DND-41 (cell line): ENCODE data around the gene C2orf74.
"Not testable (repeated sequence)": the region's sequence is repeated elsewhere in the genome, so short reads cannot be mapped to it uniquely, and the experiment has no call there.

ENCODE experiments used
- ATAC-seq: fragments of 200-7000 bp; cut with Tn5 transposase; 3 replicates; pipeline ENCODE4 v1.9.1; 2021; ENCODE audit warnings: low read depth; ENCODE audit not compliant: insufficient read depth
- DNase-seq: peaks from one replicate; pipeline ENCODE4 v3.0.0-alpha.2; 2020
- H2AFZ ChIP-seq: 2 replicates; pipeline ENCODE4 v1.6.0; 2012; ENCODE audit warnings: low read depth, low read length
- H3K27ac ChIP-seq: 2 replicates; pipeline ENCODE4 v1.5.1; 2012; ENCODE audit warnings: low read length, inconsistent platforms
- H3K27me3 ChIP-seq: fragments of 200-600 bp; sonication (generic); 2 replicates; pipeline ENCODE4 v1.6.0; 2012; ENCODE audit warnings: low read length, mild to moderate bottlenecking, inconsistent platforms; ENCODE audit not compliant: insufficient read depth, poor library complexity
- H3K36me3 ChIP-seq: 2 replicates; pipeline ENCODE4 v1.5.1; 2012; ENCODE audit warnings: low read length, inconsistent platforms; ENCODE audit not compliant: insufficient read depth
- H3K4me1 ChIP-seq: 2 replicates; pipeline ENCODE4 v1.5.1; 2012; ENCODE audit warnings: mild to moderate bottlenecking, low read length; ENCODE audit not compliant: insufficient read depth
- H3K4me2 ChIP-seq: 2 replicates; pipeline ENCODE4 v1.6.0; 2012; ENCODE audit warnings: mild to moderate bottlenecking, moderate library complexity, low read length, inconsistent platforms; ENCODE audit not compliant: insufficient read depth
- H3K4me3 ChIP-seq, 2 experiments: fragments of 200-600 bp in 1 of 2; shearing (Covaris generic) in 1 of 2; 2 replicates each; pipeline ENCODE4 v1.5.1; 2012 to 2016; ENCODE audit warnings: inconsistent platforms in 2 of 2, low read length in 2 of 2, mild to moderate bottlenecking in 2 of 2, low read depth in 1 of 2, moderate library complexity in 1 of 2
- H3K79me2 ChIP-seq: 2 replicates; pipeline ENCODE4 v1.6.0; 2012; ENCODE audit warnings: low read length, inconsistent platforms; ENCODE audit not compliant: insufficient read depth
- H3K9ac ChIP-seq: 2 replicates; pipeline ENCODE4 v1.6.0; 2012; ENCODE audit warnings: low read depth, mild to moderate bottlenecking, inconsistent platforms, low read length, moderate library complexity
- H3K9me3 ChIP-seq: 2 replicates; pipeline ENCODE4 v1.5.1; 2012; ENCODE audit warnings: low read length, moderate library complexity, mild to moderate bottlenecking, inconsistent platforms; ENCODE audit not compliant: insufficient read depth, severe bottlenecking
- H4K20me1 ChIP-seq: 2 replicates; pipeline ENCODE4 v1.6.0; 2012; ENCODE audit warnings: low read length; ENCODE audit not compliant: insufficient read depth
- CTCF ChIP-seq: IDR thresholded peaks from 2 replicates; pipeline ENCODE4 v1.5.1; 2012; ENCODE audit warnings: borderline replicate concordance, low read length, moderate library complexity, mild to moderate bottlenecking; ENCODE audit not compliant: poor library complexity, severe bottlenecking; ENCODE audit errors: extremely low read depth
- EZH2 ChIP-seq: IDR thresholded peaks from 3 replicates; pipeline ENCODE4 v1.6.1; 2012; ENCODE audit warnings: borderline replicate concordance, low read depth, mild to moderate bottlenecking, moderate library complexity, low read length, inconsistent platforms; ENCODE audit not compliant: severe bottlenecking

The C2orf74 gene

GRCh38 chr2:61193670-61194561 is 31.9 kb downstream of the C2orf74 start:
- Histone ChIP-seq H3K9me3 (no peaks in the 10 kb centered on the region), H3K9ac (no peak overlapping the region), H3K4me1 (no peaks in the 10 kb centered on the region), H3K27me3 (no peaks in the 10 kb centered on the region), H3K27ac (no peak overlapping the region), H4K20me1 (peaks cover 3% of the 10 kb centered on the region; the same call in 1 of the 2 replicates), H2AFZ (no peak overlapping the region), H3K4me2 (no peak overlapping the region), H3K79me2 (no peaks in the 10 kb centered on the region), H3K36me3 (peaks cover 54% of the 10 kb centered on the region), H3K4me3 (no peak overlapping the region)
- ATAC-seq (peak; percentile 36; the same call in 1 of the 3 replicates), DNase-seq (no peak)
- no peak for TF ChIP-seq CTCF
- TF ChIP-seq EZH2, result no peak

GRCh38 chr2:61194646-61195045 is 32.7 kb downstream of the C2orf74 start:
- H3K4me3 ChIP-seq, H3K79me2 ChIP-seq, H2AFZ ChIP-seq, H3K9ac ChIP-seq, ATAC-seq, H3K9me3 ChIP-seq, H4K20me1 ChIP-seq, H3K4me2 ChIP-seq, H3K27me3 ChIP-seq, DNase-seq, H3K27ac ChIP-seq, H3K4me1 ChIP-seq: not testable (repeated sequence)
- H3K36me3 ChIP-seq, result peaks cover 52% of the 10 kb centered on the region

- H3K9me3 ChIP-seq, result no peaks in the 10 kb centered on the region
- H3K4me1 ChIP-seq, result no peaks in the 10 kb centered on the region
- ATAC-seq (no peak), DNase-seq (no peak)
- no peak overlapping the region for H3K27ac ChIP-seq
- no peak overlapping the region for H2AFZ ChIP-seq
- H3K79me2 ChIP-seq, result no peaks in the 10 kb centered on the region
- no peaks in the 10 kb centered on the region for H3K27me3 ChIP-seq
- H3K36me3 ChIP-seq, result peaks cover 48% of the 10 kb centered on the region
- peaks cover 3% of the 10 kb centered on the region; the same call in 1 of the 2 replicates for H4K20me1 ChIP-seq
- TF ChIP-seq CTCF (no peak), EZH2 (no peak)
- H3K4me3 ChIP-seq, result no peak overlapping the region
- H3K9ac ChIP-seq, result no peak overlapping the region
- H3K4me2 ChIP-seq, result no peak overlapping the region
Measured at GRCh38 chr2:61196671-61197070, 34.7 kb downstream of the C2orf74 start.

GRCh38 chr2:61205132-61205531 is 43.1 kb downstream of the C2orf74 start:
- Histone ChIP-seq H3K4me1 (no peaks in the 10 kb centered on the region), H3K9me3 (no peaks in the 10 kb centered on the region), H3K27ac (no peak overlapping the region), H3K79me2 (no peaks in the 10 kb centered on the region), H3K27me3 (no peaks in the 10 kb centered on the region), H2AFZ (no peak overlapping the region), H3K4me2 (no peak overlapping the region), H3K36me3 (peaks cover 77% of the 10 kb centered on the region), H3K9ac (no peak overlapping the region), H4K20me1 (no peaks in the 10 kb centered on the region), H3K4me3 (no peak overlapping the region)
- DNase-seq, result no peak
- ATAC-seq, result no peak
- no peak for TF ChIP-seq CTCF
- no peak for TF ChIP-seq EZH2
